ENCODE data around the gene CFB.
"Not testable (repeated sequence)": the region's sequence is repeated elsewhere in the genome, so short reads cannot be mapped to it uniquely, and the experiment has no call there.

CFB gene

GRCh38 chr6:31971993-31972708 is 26.3 kb downstream of the CFB start, which contains the start of gene DXO:
Gene DXO (minus strand): TSS chr6:31972138. CDS start chr6:31971675, 463 bp downstream.
- in situ Hi-C loops (cut with HindIII; ENCODE audit: low pct_unique_long_range_greater_than_20kb, low sequenced_read_pairs), result no loop called here
- DNase-seq (ENCODE audit: low read depth in 1 of 2, low spot score in 1 of 2), result peak; percentile 99
- TF ChIP-seq JUND (IDR thresholded peaks at IDR 0.05; ENCODE audit: low read depth), result no peak

DNA sequence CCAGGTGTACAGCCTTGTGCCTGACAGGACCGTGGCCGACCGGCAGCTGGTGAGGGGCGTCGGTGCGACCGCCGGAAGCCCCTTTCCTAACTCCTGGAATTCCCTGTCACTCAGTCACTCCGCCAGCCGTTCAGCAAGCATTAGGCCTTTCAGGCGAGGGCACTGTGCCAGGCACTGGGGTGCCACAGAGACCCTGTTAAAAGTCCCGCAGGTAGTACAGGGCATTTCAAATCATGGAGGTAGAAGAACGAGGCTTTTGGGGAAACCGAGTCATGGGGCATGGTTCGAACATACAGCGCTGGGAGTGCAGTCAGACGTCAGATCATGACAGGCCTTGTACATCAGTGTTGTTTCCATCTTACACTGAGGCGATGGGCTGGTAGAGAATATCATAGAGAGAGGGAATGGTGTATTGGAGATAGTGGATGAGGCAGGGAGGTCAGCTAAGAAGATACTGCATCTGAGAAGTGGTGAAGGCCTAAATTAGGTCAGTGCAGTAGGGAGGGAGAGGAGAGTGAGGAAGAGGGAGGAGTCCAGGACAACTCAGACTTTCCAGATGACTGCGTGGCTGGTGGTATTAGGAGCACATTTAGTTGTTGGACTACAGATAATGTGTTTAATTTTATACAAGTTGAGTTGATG is 26.9 kb downstream of the CFB start:
- no peak for DNase-seq (ENCODE audit: low read depth in 1 of 2, low spot score in 1 of 2)
- in situ Hi-C loops (cut with HindIII; ENCODE audit: low pct_unique_long_range_greater_than_20kb, low sequenced_read_pairs), result no loop called here
- no peak for TF ChIP-seq JUND (IDR thresholded peaks at IDR 0.05; ENCODE audit: low read depth)

- in situ Hi-C loops (cut with HindIII; ENCODE audit: low pct_unique_long_range_greater_than_20kb, low sequenced_read_pairs); DNase-seq (ENCODE audit: low read depth in 1 of 2, low spot score in 1 of 2): not testable (repeated sequence)
Observed at GRCh38 chr6:31976065-31976464, 30.2 kb downstream of the CFB start.

DNA sequence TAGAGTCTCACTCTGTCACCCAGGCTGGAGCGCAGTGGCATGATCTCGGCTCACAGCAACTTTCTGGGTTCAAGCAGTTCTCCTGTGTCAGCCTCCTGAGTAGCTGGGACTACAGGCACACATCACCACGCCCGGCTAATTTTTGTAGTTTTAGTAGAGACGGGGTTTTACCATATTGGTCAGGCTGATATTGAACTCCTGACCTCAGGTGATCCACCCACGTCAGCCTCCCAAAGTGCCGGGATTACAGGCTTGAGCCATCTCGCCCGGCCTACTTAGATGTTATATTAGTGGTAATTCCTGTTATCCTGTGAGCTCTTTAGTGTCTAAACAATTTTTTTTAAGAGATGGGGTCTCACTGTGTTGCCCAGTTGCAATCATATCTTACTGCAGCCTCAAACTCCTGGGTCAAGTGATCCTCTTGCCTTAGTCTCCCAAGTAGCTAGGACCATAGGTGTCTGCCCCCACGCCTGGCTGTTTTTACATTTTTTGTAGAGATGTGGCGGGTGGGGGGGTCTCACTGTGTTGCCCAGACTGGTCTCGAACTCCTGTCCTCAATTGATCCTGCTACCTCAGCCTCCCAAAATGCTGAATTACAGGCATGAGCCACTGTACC is 32.0 kb downstream of the CFB start:
- no peak for DNase-seq (ENCODE audit: low read depth in 1 of 2, low spot score in 1 of 2)
- in situ Hi-C loops (cut with HindIII; ENCODE audit: low pct_unique_long_range_greater_than_20kb, low sequenced_read_pairs), result no loop called here
- no peak for TF ChIP-seq JUND (IDR thresholded peaks at IDR 0.05; ENCODE audit: low read depth)

DNA sequence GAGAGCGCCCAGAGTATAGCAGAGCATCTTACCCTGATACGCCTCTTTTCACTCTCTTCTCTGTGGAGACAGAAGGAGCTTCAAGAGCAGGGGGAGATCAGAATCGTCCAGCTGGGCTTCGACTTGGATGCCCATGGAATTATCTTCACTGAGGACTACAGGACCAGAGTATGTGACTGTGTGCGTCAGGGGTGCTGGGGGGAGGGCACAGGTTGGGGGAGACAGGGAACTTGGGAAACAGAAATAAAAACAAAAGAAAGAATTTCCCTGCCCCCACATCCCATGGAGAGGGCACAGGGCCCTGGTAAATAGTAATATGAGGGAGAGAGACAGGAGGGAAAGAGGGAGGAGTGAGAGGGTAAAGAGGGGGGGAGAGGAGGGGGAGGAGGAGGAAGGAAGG is 32.9 kb downstream of the CFB start:
- DNase-seq (ENCODE audit: low read depth in 1 of 2, low spot score in 1 of 2), result no peak
- in situ Hi-C loops (cut with HindIII; ENCODE audit: low pct_unique_long_range_greater_than_20kb, low sequenced_read_pairs), result no loop called here
- TF ChIP-seq JUND (IDR thresholded peaks at IDR 0.05; ENCODE audit: low read depth), result no peak

DNA sequence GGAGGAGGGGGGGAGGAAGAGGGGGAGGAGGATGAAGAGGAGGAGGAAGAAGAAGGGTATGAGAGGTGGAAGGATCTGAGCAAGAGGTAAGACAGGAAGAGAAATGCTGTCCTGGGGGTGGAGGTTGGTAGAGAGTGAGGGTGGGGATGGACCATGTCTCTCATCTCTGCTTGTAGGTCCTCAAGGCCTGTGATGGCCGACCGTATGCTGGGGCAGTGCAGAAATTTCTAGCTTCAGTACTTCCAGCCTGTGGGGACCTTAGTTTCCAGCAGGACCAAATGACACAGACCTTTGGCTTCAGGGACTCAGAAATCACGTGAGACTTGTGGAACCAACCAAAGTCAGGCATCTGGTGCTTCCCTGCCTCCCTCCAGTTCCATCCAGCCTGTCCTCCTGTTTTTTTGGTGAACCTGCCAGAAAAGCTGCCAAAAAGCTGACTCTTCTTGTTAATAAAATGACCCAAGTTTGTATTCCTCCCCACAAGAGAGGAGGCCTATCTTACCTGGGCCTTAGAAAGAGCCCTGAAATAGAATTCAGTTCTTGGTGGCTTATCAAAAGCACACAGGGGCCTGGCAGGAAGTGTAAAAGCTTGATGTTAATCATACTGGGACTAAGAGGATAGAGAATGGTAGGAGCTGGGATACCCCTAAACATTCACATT is 33.5 kb downstream of the CFB start:
- in situ Hi-C loops (cut with HindIII; ENCODE audit: low pct_unique_long_range_greater_than_20kb, low sequenced_read_pairs), result no loop called here
- TF ChIP-seq JUND (IDR thresholded peaks at IDR 0.05; ENCODE audit: low read depth), result no peak
- DNase-seq (ENCODE audit: low read depth in 1 of 2, low spot score in 1 of 2), result no peak

GRCh38 chr6:31980195-31980876 is 34.4 kb downstream of the CFB start:
- in situ Hi-C loops (cut with HindIII; ENCODE audit: low pct_unique_long_range_greater_than_20kb, low sequenced_read_pairs); DNase-seq (ENCODE audit: low read depth in 1 of 2, low spot score in 1 of 2): not testable (repeated sequence)

DNA sequence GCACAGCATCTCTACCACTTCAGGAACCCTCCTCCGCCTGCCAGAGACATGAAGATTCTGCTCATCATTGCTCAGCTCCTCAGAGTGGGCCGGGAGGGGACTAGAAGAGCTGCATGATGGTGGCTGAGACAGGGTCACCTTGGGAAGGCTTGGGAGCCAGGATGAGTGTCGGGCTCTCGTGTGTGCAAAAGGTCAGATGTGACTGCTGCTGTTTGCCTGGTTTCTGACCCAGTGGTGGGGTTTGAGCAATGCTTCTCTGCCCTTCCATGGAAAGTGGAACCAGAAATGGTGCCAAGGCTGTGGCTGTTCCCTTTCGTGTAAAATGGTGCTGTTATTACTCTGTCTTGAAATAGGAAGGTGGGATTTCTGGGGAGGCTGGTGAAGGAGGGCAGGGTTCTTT is 35.1 kb downstream of the CFB start:
- in situ Hi-C loops (cut with HindIII; ENCODE audit: low pct_unique_long_range_greater_than_20kb, low sequenced_read_pairs); DNase-seq (ENCODE audit: low read depth in 1 of 2, low spot score in 1 of 2): not testable (repeated sequence)

DNA sequence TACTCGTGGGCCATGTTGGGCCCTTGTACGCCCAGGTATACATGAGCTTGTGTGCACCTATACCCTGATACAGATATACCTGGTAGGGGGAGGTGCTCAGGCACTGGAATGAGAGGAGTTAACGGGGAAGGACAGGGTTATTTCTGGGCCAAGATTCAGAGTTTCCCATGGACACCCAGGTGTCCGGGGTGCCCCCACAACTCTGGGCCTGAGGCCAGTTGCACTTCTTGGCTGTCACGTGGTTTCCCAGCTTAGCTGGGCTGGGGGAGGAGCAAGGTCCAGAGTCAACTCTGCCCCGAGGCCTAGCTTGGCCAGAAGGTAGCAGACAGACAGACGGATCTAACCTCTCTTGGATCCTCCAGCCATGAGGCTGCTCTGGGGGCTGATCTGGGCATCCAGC is 35.8 kb downstream of the CFB start, which contains the start of gene C4A:
C4A (plus strand) TSS at position 314 of the 400 bp plus-strand sequence; CDS start at position 365, 51 bp downstream.
- in situ Hi-C loops (cut with HindIII; ENCODE audit: low pct_unique_long_range_greater_than_20kb, low sequenced_read_pairs); DNase-seq (ENCODE audit: low read depth in 1 of 2, low spot score in 1 of 2): not testable (repeated sequence)

DNA sequence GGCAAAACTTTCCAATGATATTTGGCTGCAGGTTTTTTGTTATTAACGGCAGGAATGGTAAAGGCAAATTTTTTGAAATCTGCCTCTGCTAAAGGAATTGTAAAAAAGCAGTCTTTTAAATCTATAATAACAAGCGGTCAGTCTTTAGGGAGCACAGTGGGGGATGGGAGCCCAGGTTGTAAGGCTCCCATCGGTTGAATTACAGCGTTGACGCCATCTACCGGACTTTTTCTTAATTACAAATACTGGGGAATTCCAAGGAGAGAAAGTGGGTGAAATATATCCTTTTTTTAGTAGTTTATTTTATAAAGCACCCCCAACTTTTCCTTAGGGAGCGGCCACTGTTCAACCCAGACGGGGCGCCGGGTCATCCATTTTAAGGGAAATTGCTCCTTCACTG is 43.5 kb downstream of the CFB start:
- in situ Hi-C loops (cut with HindIII; ENCODE audit: low pct_unique_long_range_greater_than_20kb, low sequenced_read_pairs); DNase-seq (ENCODE audit: low read depth in 1 of 2, low spot score in 1 of 2): not testable (repeated sequence)

- in situ Hi-C loops (cut with HindIII; ENCODE audit: low pct_unique_long_range_greater_than_20kb, low sequenced_read_pairs), result not testable (repeated sequence)
Observed at GRCh38 chr6:31994421-31994820, 48.5 kb downstream of the CFB start.

DNA sequence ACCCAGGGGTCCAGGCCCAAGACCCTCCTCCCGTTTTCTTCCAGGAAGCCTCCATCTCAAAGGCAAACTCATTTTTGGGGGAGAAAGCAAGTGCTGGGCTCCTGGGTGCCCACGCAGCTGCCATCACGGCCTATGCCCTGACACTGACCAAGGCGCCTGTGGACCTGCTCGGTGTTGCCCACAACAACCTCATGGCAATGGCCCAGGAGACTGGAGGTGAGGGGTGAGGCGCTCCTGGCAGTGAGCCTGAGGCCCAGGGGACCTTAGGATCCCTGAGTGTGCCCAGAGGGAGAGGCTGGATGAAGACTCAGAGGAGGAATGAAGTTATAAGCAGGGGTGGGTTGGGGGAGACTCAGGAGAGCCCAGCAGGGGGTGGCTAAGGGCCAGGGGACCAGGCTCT is 50.5 kb downstream of the CFB start:
- DNase-seq (ENCODE audit: low read depth in 1 of 2, low spot score in 1 of 2); in situ Hi-C loops (cut with HindIII; ENCODE audit: low pct_unique_long_range_greater_than_20kb, low sequenced_read_pairs): not testable (repeated sequence)

More at GRCh38 chr6:31994421-31994820, 48.5 kb downstream of the CFB start:
- DNase-seq (ENCODE audit: low read depth in 1 of 2, low spot score in 1 of 2), result not testable (repeated sequence)

Measured in T47D (cell line).